ENCODE results near the gene ZNF805.
"Not testable (repeated sequence)": the region's sequence is repeated elsewhere in the genome, so short reads cannot be mapped to it uniquely, and the experiment has no call there.

The ZNF805 gene

DNA sequence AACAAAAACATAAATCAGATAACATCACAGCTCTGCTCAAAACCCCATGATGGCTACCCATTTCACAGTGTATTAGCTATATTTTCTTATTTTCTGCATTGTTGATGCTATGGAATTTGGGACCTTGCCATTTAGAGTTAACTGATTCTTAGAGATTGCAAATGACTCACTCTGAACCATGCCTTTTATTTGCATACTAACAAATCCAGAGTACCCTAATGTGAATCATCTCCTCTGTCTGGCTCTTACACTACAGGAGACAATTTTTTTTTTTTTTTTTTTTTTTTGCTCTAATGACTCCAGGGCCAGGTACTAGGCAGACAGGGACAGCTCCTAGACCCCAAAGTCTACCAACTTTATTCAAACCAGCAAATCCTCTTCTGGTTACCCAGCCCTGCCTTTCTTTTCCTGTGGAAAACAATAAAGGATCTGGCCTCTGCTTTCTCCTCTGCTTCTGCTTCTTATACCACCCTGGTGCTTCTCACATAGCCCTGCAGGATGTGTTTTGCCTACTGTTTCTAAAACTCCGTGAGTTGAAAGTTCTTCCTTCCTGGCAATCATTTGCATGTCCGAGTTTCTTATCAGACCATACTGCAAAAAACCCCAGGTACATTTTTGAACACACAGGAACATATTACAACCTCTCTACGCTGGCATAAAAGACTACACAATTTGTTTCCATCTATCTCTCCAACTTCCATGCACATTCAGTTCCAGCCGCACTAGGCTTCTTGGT is 29.3 kb downstream of the ZNF805 start:
- DNase-seq: no peak

DNA sequence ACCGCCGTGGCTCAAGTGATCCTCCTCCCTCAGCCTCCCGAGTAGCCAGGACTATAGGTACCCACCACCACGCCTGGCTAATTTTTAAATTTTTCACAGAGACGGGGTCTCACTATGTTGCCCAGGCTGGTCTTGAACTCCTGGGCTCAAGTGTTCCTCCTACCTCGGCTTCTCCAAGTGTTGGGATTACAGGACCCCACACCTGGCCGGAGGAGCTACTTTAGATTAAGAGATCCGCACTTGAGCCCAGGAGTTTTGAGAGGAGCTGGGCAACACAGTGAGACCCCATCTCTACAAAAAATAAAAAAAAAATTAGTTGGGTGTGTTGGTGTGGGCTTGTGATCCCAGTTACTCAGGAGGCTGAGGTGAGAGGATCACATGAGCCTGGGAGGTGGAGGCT is 30.8 kb downstream of the ZNF805 start:
- no peak for DNase-seq

DNA sequence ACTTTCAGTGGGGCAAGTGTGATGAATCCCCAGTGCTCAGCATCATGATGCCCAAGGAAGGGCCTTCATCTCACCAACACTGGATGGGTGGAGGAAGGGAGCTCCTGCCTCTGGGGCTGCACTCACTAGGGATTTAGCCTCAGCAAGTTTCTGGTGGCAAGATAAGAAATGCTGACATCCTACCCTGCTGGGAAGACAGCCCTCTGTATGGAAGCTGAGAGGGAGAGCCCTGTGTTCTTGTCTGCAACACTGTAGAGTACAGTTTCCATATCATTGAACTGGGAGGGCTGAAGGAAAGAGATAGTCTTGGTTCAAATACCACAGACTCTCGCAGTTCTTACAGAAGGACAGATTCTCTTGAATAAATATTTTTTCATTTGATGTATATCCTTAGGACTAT is 32.6 kb downstream of the ZNF805 start:
- no peak for DNase-seq

DNA sequence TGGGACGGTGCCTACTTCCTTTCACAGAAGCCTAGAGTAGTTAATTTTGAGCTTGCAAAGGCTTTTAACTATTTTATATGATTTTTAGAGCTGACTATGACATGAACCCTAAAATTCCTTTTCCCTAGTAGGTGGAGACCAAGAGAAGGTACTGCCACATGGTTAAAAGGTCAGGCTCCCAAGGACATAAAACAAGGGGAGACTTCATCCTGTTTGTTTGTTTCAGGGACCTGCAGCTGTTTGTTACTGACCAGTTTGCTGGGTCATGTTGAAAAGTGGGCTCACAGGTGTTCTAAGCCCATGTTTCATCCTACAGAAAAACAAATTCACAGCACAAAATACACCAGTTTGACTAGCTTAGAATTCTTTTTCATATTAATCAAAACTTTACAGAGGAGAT is 36.0 kb downstream of the ZNF805 start:
- no peak for DNase-seq

DNA sequence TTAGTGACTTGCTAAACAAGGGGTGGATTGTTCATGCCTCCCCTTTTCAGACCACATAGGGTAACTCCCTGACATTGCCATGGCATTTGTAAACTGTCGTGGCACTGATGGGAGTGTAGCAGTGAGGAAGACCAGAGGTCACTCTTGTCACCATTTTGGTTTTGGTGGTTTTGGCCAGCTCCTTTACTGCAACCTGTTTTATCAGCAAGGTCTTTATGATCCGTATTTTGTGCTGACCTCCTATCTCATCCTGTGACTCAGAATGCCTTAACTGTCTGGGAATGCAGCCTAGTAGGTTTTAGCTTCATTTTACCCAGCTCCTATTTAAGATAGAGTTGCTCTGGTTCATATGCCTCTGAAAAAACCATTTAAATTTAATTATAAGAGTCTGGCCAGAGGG is 38.0 kb downstream of the ZNF805 start:
- DNase-seq: not testable (repeated sequence)

DNA sequence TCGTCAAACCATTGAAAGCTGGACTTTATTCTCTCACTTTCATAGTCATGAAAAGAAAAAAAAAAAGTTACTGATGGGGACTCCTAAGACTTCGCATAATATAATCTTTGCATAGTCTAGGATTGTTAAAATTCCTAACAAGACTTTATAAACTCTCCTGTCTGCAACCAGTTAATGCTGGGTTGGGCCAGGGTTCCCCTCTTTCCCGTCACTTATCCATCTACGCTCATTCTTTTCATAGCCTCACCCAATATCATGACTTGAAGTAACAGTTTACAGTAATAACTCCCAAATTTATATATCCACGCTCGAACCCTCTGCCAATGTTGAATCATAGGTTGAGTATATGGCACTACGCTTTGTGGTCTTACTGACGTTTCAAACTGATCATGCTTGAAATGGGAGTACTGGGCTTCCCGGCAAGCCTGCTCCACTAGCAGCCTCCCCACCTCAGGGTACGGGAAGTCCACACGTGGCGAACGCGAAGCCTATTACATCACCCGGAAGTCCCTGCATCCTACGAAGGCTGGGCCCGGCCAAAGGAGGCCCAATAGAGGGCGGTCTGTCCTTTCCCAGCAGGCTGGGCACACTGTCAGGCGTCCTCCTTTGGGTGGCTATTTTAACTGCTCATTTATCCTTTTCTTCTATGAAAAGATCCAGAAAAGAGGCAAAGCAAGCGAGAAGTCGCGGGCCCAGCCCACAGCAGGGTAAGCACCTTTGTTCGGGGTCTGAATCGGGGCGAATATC is 39.2 kb downstream of the ZNF805 start:
- DNase-seq: peak; percentile 87

DNA sequence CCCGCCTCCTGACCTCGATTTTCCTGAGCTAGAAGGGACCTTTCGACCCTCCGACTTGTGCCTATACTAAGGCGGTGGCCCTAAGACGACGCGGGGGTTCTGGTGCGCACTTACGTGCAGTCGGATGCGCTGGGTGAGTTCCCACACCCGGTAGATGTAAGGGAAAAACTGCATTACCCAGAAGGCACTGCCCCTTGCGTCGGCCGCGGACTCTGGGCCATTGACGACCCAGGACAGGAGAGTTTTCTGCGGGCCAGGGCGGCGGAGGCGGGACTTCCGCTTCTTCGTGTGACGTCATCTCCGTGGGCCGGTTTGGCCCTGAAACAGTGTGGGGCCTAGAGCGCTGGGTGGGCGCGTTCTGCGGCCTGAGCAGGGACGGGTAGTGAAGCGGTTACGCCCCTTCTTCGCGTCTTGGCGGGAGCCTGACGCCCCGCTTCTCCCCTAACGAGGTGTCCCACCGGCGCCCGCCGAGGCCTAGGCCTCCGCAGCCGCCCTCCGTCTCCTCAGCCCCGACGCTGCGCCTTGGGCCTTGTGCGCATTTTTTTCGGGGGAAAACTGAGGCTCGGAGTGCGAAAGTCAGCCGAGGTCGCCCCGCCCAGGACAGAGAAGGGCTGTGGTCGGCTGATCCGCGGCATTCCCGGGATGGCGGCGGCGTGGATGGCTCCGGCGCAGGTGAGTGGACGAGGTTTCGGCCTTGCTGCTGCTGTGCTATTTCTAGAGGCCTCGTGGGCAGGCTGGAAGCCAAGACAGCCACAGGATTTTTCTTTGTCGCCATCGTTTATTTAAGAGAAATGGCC is 39.9 kb downstream of the ZNF805 start, which contains the start of gene ZNF460:
TSS of gene ZNF460 (plus strand) at position 321 of the 797 bp plus-strand sequence. CDS start at position 643, 322 bp downstream.
- DNase-seq: peak; percentile 95

DNA sequence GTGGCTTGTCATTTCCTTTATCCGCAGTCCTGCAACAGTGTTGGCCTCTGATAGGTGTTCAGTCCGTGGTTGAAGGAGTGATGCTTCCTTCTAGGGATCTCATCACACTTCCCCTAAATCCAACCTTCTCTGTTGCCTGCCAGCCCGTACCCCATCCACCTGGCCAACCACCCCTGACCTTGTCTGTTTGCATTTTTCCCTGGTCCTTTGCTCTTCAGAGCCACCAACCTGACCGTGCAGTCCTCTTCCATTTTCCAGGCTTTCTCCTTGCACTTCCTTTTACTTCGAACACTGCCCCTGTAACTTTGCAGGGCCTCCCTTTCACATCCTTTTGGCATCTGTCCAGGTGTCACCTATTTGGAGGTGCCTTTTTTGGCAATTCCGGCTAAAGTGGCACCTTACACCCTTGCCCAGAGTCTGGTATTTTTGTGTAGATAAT is 40.5 kb downstream of the ZNF805 start:
- no peak for DNase-seq

DNA sequence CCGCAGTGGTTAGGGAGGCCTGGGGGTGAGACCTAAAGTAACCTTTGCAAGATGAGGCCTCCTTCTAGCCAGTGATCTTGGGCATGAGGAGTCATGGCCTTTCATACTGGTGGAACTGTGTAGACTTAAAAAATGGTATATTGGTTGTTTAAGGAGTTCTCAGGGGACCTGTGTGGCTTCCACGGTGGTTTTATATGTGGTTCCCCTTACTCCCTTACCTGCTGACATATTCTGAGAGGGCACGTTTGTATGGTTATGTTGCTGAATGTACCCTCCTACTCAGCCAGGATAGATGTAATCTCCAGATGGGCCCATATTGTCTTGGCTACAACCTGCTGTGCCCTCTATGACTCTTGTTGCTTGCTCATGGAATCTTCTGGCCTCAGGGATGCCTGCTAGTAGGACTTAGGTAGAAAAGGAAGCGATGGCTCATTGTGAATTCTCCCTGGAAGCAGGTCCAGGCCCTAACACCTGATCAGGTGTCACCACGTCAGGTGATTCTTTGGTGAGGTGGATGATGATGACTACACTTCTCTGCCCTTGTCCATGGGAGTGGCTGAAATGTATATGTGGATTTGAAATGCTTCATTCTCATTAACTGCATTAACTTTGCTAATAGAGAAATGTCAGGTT is 41.7 kb downstream of the ZNF805 start:
- DNase-seq: no peak

DNA sequence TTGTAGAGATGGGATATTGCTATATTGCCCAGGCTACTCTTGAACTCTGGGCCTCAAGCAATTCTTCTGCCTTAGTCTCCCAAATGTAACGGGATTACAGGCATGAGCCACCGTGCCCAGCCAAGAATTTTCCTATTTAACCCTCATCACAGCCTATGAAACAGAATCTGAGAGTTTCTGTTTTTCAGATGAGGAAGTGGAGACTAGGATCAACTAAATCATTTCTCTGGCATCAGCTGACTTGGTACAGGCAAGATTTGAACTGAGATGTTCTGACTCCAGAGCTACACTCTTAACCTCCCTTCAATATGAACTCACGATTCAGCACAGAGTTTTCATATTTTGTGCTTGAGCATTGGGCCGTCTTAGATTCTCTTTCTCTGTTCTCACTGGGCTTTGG is 47.9 kb downstream of the ZNF805 start:
- DNase-seq: no peak

DNA sequence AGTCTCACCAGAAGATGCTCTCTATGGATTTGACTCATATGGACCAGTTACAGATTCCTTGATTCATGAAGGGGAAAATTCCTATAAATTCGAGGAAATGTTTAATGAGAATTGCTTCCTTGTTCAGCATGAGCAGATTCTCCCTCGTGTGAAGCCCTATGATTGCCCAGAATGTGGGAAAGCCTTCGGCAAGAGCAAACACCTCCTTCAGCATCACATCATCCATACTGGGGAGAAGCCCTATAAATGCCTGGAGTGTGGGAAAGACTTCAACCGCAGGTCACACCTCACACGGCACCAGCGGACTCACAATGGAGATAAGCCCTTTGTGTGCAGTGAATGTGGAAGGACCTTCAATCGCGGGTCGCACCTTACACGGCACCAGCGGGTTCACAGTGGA is 50.5 kb downstream of the ZNF805 start:
- DNase-seq: no peak

DNA sequence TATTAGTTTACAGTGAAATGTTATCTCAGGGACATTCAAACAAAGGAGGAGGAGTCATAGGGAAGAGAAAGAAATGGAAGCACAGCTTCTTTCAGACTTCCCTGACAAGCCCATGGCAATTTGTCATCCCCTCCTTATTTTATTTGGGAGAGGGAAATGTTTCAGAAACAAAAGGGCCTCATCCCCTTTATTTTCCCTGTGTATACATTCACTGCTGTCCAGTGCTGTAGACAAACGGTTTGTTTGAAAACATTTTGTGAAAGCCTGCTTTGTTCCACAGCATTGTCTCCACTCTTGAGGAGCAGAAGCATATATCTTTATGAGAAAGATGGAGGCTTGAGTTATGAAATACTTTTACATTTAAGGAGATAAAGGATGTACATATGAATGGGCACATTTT is 52.1 kb downstream of the ZNF805 start:
- DNase-seq: no peak

DNA sequence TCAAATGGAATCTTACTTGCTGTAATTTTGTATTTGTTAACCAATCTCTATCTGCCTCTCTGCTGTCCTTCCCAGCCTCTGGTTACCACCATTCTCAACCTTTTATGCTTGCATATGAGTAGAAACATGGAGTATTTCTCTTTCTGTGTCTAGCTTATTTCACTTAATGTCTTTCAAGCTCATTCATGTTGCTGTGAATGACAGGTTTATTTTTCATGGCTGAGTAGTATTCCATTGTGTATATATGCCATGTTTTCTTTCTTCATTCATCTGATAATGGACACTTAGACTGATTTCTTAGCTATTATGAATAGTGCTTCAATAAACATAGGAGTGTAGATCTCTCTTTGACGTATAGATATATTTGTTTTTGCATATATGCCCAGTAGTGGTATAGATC is 53.3 kb downstream of the ZNF805 start:
- no peak for DNase-seq

DNA sequence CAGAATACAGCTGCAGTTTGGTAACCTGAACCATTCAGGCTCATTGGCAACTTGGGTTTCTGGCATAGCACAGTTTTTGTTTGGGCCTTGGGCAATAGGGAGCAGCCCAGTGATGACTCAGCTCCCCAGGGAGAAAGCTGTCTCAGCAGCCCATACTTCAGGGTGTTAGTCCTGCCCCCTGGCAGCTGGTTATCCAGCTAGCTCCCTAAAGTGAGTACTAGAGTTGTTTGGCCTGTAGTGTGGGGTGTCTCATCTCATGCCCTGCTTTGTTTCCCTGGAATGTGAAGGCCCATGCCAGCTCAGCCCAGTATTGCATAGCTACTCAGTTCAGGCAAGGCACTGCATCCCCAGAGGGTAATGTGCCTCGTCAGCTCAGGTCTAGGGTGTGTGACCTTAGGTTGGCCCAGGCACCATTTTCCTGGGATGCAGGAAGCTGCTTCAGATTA is 61.6 kb downstream of the ZNF805 start:
- no peak for DNase-seq

DNA sequence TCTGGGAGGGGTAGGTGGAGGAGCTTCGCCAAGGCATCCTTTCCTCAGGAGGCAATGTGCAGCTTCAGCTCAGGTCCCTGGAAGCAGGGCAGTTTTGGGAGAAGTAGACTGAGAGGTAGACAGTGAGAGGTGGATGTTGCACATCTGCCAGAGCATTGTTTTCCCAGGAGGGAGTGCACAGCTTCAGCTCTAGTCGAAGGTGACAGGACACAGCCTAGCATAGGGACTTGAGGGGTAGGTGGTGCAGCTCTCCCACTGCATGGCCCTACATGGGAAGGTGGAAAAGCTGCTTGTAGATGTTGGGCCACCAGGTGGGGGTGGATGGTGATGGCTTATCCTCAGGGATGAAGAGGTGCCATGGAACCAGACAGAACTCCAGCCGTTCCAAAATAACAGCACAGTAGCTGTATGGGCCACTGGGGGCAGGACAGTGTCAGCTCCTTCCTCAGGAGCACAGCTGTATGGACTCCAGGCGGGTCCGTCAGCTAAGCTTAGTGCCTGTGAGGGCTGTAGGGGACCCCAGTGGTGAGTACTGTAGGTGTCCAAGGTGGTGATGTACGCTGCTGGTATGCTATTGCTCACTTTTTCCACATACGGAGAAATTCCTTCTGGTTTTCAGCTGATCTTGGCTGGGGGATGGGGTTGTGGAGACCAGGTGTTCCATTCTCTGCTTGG is 62.4 kb downstream of the ZNF805 start:
- DNase-seq: no peak

Measured in stimulated activated CD4-positive, alpha-beta T cell treated with anti-CD3 and anti-CD28 coated beads, Interleukin-15, amount 100 ng/mL, for 24 hours (primary cell).